HG02870 (cell line): Measurements from ENCODE around the gene SYF2.
"Not testable (repeated sequence)": the region's sequence is repeated elsewhere in the genome, so short reads cannot be mapped to it uniquely, and the experiment has no call there.

Source experiments
- ATAC-seq: cut with Tn5 transposase; IDR thresholded peaks from one replicate; pipeline ENCODE4 v1.9.1; 2021; ENCODE audit warnings: mild to moderate bottlenecking, moderate library complexity; ENCODE audit not compliant: unreplicated experiment

SYF2 gene

GRCh38 chr1:25246600-25247023 lies 14.3 kb upstream of the SYF2 start:
- ATAC-seq = peak; percentile 3

- ATAC-seq = no peak
Measured at GRCh38 chr1:25245809-25246599, 13.7 kb upstream of the SYF2 start.

- no peak for ATAC-seq
Measured at GRCh38 chr1:25245393-25245792, 13.1 kb upstream of the SYF2 start.

GRCh38 chr1:25243907-25244306 lies 11.6 kb upstream of the SYF2 start:
- no peak for ATAC-seq

- ATAC-seq = peak; percentile 68
Measured at GRCh38 chr1:25239681-25240541, 7.6 kb upstream of the SYF2 start.

- no peak for ATAC-seq
Measured at GRCh38 chr1:25238046-25238445, 5.7 kb upstream of the SYF2 start.

GRCh38 chr1:25236261-25236660 lies 4.0 kb upstream of the SYF2 start:
- not testable (repeated sequence) for ATAC-seq

GRCh38 chr1:25235411-25235810 lies 3.1 kb upstream of the SYF2 start:
- ATAC-seq = not testable (repeated sequence)

GRCh38 chr1:25232866-25233784 lies 823 bp upstream of the SYF2 start:
- ATAC-seq = peak; percentile 65

GRCh38 chr1:25223471-25223870 lies 8.8 kb downstream of the SYF2 start:
- no peak for ATAC-seq

- ATAC-seq = no peak
Measured at GRCh38 chr1:25222606-25223005, 9.7 kb downstream of the SYF2 start.

GRCh38 chr1:25220666-25221065 lies 11.6 kb downstream of the SYF2 start:
- ATAC-seq = no peak

- ATAC-seq = no peak
Measured at GRCh38 chr1:25219661-25220251, 12.5 kb downstream of the SYF2 start.

- ATAC-seq = no peak
Measured at GRCh38 chr1:25217598-25218232, 14.6 kb downstream of the SYF2 start.

- ATAC-seq = no peak
Measured at GRCh38 chr1:25217015-25217414, 15.3 kb downstream of the SYF2 start.

- no peak for ATAC-seq
Measured at GRCh38 chr1:25216123-25216522, 16.2 kb downstream of the SYF2 start.

GRCh38 chr1:25212725-25213124 lies 19.6 kb downstream of the SYF2 start:
- ATAC-seq = no peak

GRCh38 chr1:25210728-25211127 lies 21.6 kb downstream of the SYF2 start:
- ATAC-seq = no peak

- no peak for ATAC-seq
Measured at GRCh38 chr1:25209516-25209915, 22.8 kb downstream of the SYF2 start.
